Activated CD4-positive, CD25-positive, alpha-beta regulatory T cell treated with anti-CD3 and anti-CD28 coated beads, Interleukin-2, amount 50 U/mL, for 24 hours (primary cell): Measurements from ENCODE around the gene PROSER3.
A peak's percentile ranks its signal among the peaks of the same experiment; 100 is the strongest.
"Not testable (repeated sequence)": the region's sequence is repeated elsewhere in the genome, so short reads cannot be mapped to it uniquely, and the experiment has no call there.

ENCODE experiments used
- ATAC-seq, 2 donors: fragments of 150-1000 bp; cut with Tn5 transposase; one replicate each; pipeline ENCODE4 v1.10.0; 2021; ENCODE audit warnings: mild to moderate bottlenecking in 1 of 2, moderate library complexity in 1 of 2

PROSER3 gene

GRCh38 chr19:35755131-35755549 lies 2.8 kb upstream of the PROSER3 start:
- ATAC-seq: no peak

DNA sequence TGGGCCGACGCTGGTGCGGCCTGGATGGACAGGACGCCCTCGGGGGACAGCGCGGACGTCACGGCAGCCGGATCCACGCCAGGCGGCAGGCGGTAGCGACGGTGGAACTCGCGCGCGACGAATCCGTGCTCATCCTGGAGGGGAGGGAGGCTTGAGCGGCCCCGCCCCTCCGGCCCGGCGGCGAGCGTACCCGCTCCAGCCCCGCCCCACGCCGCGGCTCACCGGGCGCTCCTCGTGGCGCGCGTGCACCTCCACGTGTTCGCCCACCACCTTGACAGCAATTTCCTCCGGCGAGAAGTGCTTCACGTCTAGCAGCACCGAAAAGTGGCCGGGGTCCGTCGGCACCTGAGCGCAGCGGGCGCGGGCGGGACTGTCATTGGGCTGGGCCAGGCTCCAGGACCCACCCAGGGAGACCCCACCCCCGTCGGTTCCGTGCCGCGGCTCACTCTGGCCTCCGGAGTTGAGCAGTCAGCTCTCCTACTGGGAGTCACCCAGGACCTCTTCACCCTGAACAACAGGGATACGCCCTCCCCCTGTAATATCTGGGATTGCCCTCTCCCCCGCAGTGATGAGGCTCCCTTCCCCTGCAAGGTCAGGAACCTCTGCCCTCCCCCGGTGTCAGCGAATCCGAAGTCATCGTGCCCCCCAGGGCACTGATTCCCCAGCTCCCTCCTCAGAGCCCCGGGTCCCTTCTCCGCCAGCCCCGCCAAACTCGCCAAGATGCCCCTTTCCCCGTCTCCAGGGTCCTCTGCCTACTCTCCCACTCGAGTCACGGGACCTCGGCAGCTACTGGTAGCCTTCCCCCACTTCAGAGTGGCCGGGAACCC lies 2.2 kb upstream of the PROSER3 start:
- no peak for ATAC-seq

- ATAC-seq: no peak
Observed at GRCh38 chr19:35756377-35757230, 1.4 kb upstream of the PROSER3 start, which contains the start of gene HSPB6. TSS of gene HSPB6 (minus strand) at chr19:35757029. CDS start at chr19:35757008, 21 bp downstream.

- no peak for ATAC-seq
Observed at GRCh38 chr19:35757231-35757748, 686 bp upstream of the PROSER3 start.

- ATAC-seq: no peak
Observed at GRCh38 chr19:35759697-35760096, 1.7 kb downstream of the PROSER3 start.

DNA sequence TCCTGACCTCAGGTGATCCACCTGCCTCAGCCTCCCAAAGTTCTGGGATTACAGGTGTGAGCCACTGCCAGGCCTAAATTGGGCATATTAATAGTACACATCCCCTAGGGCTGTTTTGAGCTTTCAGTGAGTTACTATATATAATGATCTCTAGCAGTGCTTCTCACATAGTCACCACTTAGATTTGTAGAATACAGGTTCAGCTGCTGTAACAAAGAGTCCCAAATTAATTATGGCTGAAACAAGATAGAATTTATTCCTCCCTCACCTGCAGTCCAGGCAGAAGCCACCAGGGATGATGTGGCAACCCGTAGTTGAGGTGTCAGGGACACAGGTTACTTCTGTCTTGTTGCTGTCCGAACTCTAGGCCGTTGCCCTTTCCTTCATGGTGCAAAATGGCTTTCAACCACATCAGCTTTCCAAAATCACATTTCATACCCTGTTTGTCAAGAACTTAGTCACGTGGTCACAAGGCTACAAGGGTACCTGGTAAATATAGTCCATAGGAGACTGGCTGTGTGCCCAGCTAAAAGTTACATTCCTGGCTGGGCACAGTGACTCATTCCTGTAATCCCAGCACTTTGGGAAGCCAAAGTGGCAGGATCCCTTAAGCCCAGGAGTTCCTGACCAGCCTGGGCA lies 2.9 kb downstream of the PROSER3 start:
- no peak for ATAC-seq

DNA sequence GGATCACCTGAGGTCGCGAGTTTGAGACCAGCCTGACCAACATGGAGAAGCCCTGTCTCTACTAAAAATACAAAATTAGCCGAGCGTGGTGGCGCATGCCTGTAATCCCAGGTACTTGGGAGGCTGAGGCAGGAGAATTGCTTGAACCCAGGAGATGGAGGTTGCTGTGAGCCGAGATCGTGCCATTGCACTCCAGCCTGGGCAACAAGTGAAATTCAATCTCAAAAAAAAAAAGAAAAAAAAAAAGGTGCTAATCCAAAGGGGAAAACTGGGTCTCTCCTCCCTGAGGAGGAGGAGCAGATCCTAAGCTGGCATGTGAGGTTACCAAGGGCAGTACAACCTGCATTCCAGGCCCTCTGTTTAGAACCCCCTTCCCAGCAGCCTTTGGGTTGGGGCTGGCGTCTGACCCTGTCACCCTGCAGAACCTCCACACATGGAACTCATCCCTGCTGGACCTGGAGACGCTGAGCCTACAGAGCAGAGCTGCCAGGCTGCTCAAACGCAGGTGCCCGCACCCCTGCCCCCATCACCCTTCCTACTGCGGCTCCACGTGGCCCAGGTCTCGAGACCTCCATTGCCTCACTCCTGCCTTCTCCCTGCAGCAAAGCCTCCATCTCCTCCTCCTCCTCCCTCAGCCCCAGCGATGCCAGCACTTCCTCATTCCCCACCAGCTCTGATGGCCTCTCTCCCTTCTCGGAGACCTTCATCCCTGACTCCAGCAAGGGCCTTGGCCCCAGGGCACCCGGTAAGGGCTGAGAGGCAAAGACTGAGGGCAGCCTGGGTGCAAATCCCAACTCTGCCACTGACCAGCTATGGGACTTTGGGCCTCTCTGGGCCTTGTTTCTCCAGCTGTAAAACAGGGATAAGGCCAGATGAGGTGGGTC lies 6.7 kb downstream of the PROSER3 start:
- ATAC-seq: no peak

GRCh38 chr19:35766571-35767104 lies 8.7 kb downstream of the PROSER3 start:
- ATAC-seq: no peak

- ATAC-seq: no peak
Observed at GRCh38 chr19:35767288-35768081, 9.5 kb downstream of the PROSER3 start.

DNA sequence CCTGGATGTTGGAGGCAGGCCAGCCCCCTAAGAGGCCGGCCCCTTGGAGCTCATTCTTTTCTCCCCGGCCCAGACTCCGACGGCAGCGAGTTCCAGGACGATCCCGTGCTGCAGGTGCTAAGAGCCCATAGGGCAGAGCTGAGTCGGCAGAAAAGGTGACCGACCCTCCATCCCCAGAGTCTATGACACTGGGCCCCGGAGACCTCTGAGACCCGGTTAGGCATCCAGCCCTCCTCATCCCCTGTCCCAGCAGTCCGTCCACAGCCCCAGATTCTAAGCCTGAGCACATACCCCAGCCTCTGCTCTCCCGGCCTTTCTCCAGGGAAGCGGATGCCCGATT lies 10.1 kb downstream of the PROSER3 start:
- no peak for ATAC-seq

DNA sequence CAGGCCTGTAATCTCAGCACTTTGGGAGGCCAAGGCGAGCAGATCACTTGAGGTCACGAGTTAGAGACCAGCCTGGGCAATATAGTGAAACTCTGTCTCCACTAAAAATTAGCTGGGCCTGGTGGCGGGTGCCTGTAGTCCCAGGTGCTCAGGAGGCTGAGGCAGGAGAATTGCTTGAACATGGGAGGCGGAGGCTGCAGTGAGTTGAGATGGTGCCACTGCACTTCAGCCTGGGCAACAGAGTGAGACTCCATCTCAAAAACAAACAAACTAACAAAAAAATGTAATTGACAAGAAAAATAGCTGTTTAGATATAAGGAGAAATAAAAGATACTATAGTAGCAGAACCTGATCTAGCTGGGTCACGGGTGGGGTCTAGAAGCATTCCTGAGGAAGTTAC lies 14.4 kb downstream of the PROSER3 start:
- ATAC-seq: not testable (repeated sequence)

DNA sequence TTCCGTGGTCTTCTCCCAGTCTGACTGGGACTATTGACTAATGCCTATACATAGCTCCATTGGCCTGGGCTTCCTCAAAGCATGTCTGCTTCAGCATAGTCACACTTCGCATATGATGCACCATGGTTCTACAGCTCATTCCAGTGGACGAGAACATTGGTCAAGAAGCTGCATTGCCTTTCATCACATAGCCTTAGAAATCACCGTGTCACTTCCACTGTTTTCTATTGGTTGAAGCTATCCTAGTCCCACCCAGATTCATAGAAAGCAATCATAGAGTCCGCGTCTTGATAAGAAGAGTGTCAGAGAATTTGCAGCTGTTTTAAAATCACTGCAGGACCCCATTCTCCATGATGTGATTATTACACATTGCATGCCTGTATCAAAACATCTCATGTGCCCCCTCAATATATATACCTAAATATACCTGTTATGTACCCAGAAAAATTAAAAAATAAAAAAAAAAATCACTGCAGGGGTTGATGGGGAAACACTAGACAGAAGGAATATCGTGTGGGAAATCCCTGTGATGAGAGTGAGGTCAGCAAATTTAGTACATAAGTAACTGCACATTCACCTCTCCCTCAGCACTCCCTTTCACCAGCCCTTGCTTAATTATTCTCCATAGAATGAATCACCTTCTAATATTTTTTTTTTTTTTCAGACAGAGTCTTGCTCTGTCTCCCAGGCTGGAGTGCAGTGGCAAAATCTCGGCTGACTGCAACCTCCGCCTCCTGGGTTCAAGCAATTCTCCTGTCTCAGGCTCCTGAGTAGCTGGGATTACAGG lies 15.2 kb downstream of the PROSER3 start:
- no peak for ATAC-seq

- no peak for ATAC-seq
Observed at GRCh38 chr19:35774274-35775045, 16.5 kb downstream of the PROSER3 start.

DNA sequence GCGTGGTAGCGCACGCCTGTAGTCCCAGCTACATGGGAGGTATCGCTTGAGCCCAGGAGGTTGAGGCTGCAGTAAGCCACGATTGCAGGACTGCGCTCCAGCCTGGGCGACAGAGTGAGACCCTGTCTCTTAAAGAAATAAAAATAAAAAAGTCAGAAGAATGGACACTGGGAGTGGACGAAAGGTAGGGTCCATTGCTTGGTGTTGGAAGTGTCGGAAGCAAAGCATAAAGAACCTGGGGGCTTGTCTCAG lies 17.0 kb downstream of the PROSER3 start:
- ATAC-seq: no peak

- ATAC-seq: peak; percentile 95 to 97
Observed at GRCh38 chr19:35775298-35776101, 17.5 kb downstream of the PROSER3 start, which contains the start of gene ARHGAP33. TSS of gene ARHGAP33 (plus strand) at chr19:35775564. CDS start at chr19:35775659, 95 bp downstream.

GRCh38 chr19:35776102-35776788 lies 18.3 kb downstream of the PROSER3 start:
- no peak for ATAC-seq

DNA sequence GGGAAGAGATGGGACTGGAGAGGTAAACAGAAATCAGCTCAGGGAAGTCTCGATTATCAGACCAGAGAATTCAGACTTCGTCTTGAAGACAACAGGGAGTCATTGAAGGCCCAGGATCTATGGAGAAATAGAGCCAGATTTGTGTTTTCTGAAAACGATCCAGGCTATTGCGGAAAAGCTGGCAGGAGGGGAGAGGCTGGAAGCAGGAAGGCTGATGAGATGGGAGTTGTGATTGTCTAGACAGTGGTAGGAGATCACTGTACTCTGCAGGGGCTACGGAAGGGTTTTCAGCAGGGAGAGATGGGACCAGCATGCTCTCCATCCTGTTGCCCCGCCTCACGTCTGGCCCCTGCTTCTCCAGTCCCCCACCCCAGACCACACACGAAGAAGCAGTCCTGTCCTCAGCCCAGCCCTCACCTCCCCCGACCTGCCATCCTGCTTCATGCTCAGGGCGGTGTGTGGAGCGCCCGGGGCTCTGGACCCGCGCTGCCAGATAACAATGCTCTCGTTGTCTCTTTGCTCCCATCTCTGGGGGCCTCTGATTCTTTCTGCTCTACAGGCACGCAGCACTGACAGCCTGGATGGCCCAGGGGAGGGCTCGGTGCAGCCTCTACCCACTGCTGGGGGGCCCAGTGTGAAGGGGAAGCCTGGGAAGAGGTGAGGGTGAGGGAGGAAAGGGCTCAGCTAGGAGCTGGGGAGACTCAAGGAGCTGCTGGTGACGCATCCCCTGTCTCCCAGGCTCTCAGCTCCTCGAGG lies 19.3 kb downstream of the PROSER3 start:
- ATAC-seq: no peak
